ENCODE results near the gene HEXIM1. TPM values are rescaled to one million over a fixed set of nuclear protein-coding genes. Genes with fewer than 3 reads are reported as not detected.

The HEXIM1 gene
- total RNA-seq, 1 experiment from 2014 or later, result 78.0 TPM

GRCh38 chr17:45175759-45176115 lies 27.5 kb downstream of the HEXIM1 start:
- peaks cover 25% of the 10 kb centered on the region for H3K36me3 Mint-ChIP-seq (ENCODE audit: insufficient read depth, unreplicated experiment)
- H3K4me1 Mint-ChIP-seq (ENCODE audit: low read depth, unreplicated experiment), result peaks cover 25% of the 10 kb centered on the region
- no peaks in the 10 kb centered on the region for H3K27me3 Mint-ChIP-seq (ENCODE audit: insufficient read depth, unreplicated experiment)
- TSS peak; percentile 42 for BruUV-seq (replicated peaks)
- no peak for DNase-seq
- no peak for TF ChIP-seq CTCF (IDR thresholded peaks at IDR 0.05; ENCODE audit: insufficient read depth in 1 of 2, low read depth in 1 of 2, low read length in 1 of 2, severe bottlenecking in 1 of 2, unreplicated experiment in 1 of 2)
- ChIA-PET POLR2A (interaction anchor here (0.6 to 8.1 kb wide), 11 partner anchors 15 to 621 kb away, joined by 3 to 183 read pairs (median 7); partner anchors contain the start of genes ACBD4, HEXIM1, HEXIM2 and NMT1), CTCF (interaction anchor here (0.6 to 2.4 kb wide), 12 partner anchors 12 to 250 kb away, joined by 3 to 53 read pairs (median 8); partner anchors contain the start of genes ACBD4, HEXIM1 and HEXIM2)
- peaks cover 54% of the 10 kb centered on the region for H3K4me1 ChIP-seq
- H3K4me3 ChIP-seq (ENCODE audit: low read depth, low read length), result no peak overlapping the region
- no peaks in the 10 kb centered on the region for H3K9me3 Mint-ChIP-seq (ENCODE audit: unreplicated experiment)
- H3K4me3 Mint-ChIP-seq (ENCODE audit: unreplicated experiment), result peak overlapping the region; percentile 57
- intact Hi-C loops (cut with micrococcal nuclease; ENCODE audit: unreplicated experiment), result loop anchor here (1.0 kb wide), 3 partner anchors 14 to 27 kb away; partner anchors contain the start of genes HEXIM1 and HEXIM2
- no peaks in the 10 kb centered on the region for H3K9me3 ChIP-seq
- H3K27me3 ChIP-seq (replicated peaks; ENCODE audit: control insufficient read depth, insufficient read depth, low read length), result no peaks in the 10 kb centered on the region
- peak overlapping the region; percentile 89 for H3K27ac Mint-ChIP-seq (ENCODE audit: unreplicated experiment)
- H3K36me3 ChIP-seq (ENCODE audit: control insufficient read depth, insufficient read depth, low read length), result no peaks in the 10 kb centered on the region

- TF ChIP-seq CTCF (IDR thresholded peaks at IDR 0.05; ENCODE audit: insufficient read depth in 1 of 2, low read depth in 1 of 2, low read length in 1 of 2, severe bottlenecking in 1 of 2, unreplicated experiment in 1 of 2), result no peak
- no peak for DNase-seq
- intact Hi-C loops (cut with micrococcal nuclease; ENCODE audit: unreplicated experiment), result no loop called here
- Histone ChIP-seq H3K4me1 (peaks cover 38% of the 10 kb centered on the region), H3K9me3 (no peaks in the 10 kb centered on the region), H3K36me3 (ENCODE audit: control insufficient read depth, insufficient read depth, low read length) (no peaks in the 10 kb centered on the region), H3K4me3 (ENCODE audit: low read depth, low read length) (no peak overlapping the region), H3K27me3 (replicated peaks; ENCODE audit: control insufficient read depth, insufficient read depth, low read length) (no peaks in the 10 kb centered on the region)
- Mint-ChIP-seq H3K9me3 (ENCODE audit: unreplicated experiment) (no peaks in the 10 kb centered on the region), H3K27me3 (ENCODE audit: insufficient read depth, unreplicated experiment) (no peaks in the 10 kb centered on the region), H3K4me3 (ENCODE audit: unreplicated experiment) (no peak overlapping the region), H3K27ac (ENCODE audit: unreplicated experiment) (no peak overlapping the region), H3K36me3 (ENCODE audit: insufficient read depth, unreplicated experiment) (peaks cover 9% of the 10 kb centered on the region), H3K4me1 (ENCODE audit: low read depth, unreplicated experiment) (peaks cover 25% of the 10 kb centered on the region)
- BruUV-seq (replicated peaks), result no TSS peak
- ChIA-PET CTCF (no interaction called here), POLR2A (no interaction called here)
Measured at GRCh38 chr17:45177563-45177962, 29.3 kb downstream of the HEXIM1 start.

- peaks cover 7% of the 10 kb centered on the region for H3K4me1 Mint-ChIP-seq (ENCODE audit: low read depth, unreplicated experiment)
- no peaks in the 10 kb centered on the region for H3K9me3 Mint-ChIP-seq (ENCODE audit: unreplicated experiment)
- intact Hi-C loops (cut with micrococcal nuclease; ENCODE audit: unreplicated experiment), result no loop called here
- POLR2A ChIA-PET, result no interaction called here
- CTCF ChIA-PET, result interaction anchor here (0.7 to 2.1 kb wide), 2 partner anchors 13 to 49 kb away, joined by 3 to 7 read pairs; partner anchors contain the start of gene ACBD4
- no peaks in the 10 kb centered on the region for H3K9me3 ChIP-seq
- BruUV-seq (replicated peaks), result no TSS peak
- H3K27ac Mint-ChIP-seq (ENCODE audit: unreplicated experiment), result no peak overlapping the region
- no peak overlapping the region for H3K4me3 Mint-ChIP-seq (ENCODE audit: unreplicated experiment)
- no peaks in the 10 kb centered on the region for H3K36me3 Mint-ChIP-seq (ENCODE audit: insufficient read depth, unreplicated experiment)
- no peaks in the 10 kb centered on the region for H3K27me3 Mint-ChIP-seq (ENCODE audit: insufficient read depth, unreplicated experiment)
- no peak overlapping the region for H3K4me3 ChIP-seq (ENCODE audit: low read depth, low read length)
- no peak for DNase-seq
- H3K36me3 ChIP-seq (ENCODE audit: control insufficient read depth, insufficient read depth, low read length), result no peaks in the 10 kb centered on the region
- no peaks in the 10 kb centered on the region for H3K27me3 ChIP-seq (replicated peaks; ENCODE audit: control insufficient read depth, insufficient read depth, low read length)
- no peak for TF ChIP-seq CTCF (IDR thresholded peaks at IDR 0.05; ENCODE audit: insufficient read depth in 1 of 2, low read depth in 1 of 2, low read length in 1 of 2, severe bottlenecking in 1 of 2, unreplicated experiment in 1 of 2)
- no peaks in the 10 kb centered on the region for H3K4me1 ChIP-seq
Measured at GRCh38 chr17:45184144-45184543, 35.9 kb downstream of the HEXIM1 start.

All from Caco-2 (cell line).